H9 (cell line): Measurements from ENCODE around the gene KMT2B. TPM values are rescaled to one million over a fixed set of nuclear protein-coding genes. Genes with fewer than 3 reads are reported as not detected.

ENCODE experiments used
- DNase-seq: peaks from one replicate; pipeline ENCODE4 v3.0.0-alpha.2; 2017
- H2AFZ ChIP-seq: one replicate; pipeline ENCODE4 v1.6.1; 2013; ENCODE audit warnings: mild to moderate bottlenecking, low read length, control low read depth, moderate library complexity
- H2AK5ac ChIP-seq: 2 replicates; pipeline ENCODE4 v1.6.1; 2013; ENCODE audit warnings: low read length, control low read depth, mixed read lengths; ENCODE audit not compliant: insufficient read length
- H2BK120ac ChIP-seq: one replicate; pipeline ENCODE4 v1.6.1; 2013; ENCODE audit warnings: low read depth, mild to moderate bottlenecking, low read length, control low read depth, inconsistent platforms; ENCODE audit not compliant: poor library complexity, severe bottlenecking
- H2BK12ac ChIP-seq: 2 replicates; pipeline ENCODE4 v1.6.1; 2013; ENCODE audit warnings: low read length, control low read depth, mixed read lengths, low read depth; ENCODE audit not compliant: insufficient read length
- H2BK15ac ChIP-seq: 2 replicates; pipeline ENCODE4 v1.6.1; 2013; ENCODE audit warnings: low read depth, low read length, control low read depth
- H2BK20ac ChIP-seq: one replicate; pipeline ENCODE4 v1.6.1; 2013; ENCODE audit warnings: low read depth, mild to moderate bottlenecking, low read length, control low read depth, inconsistent platforms; ENCODE audit not compliant: poor library complexity, severe bottlenecking
- H2BK5ac ChIP-seq: 2 replicates; pipeline ENCODE4 v1.6.1; 2013; ENCODE audit warnings: low read length, control low read depth, mixed read lengths; ENCODE audit not compliant: insufficient read length
- H3K14ac ChIP-seq: 2 replicates; pipeline ENCODE4 v1.6.1; 2013; ENCODE audit warnings: low read length, control low read depth; ENCODE audit not compliant: insufficient read depth
- H3K18ac ChIP-seq: 2 replicates; pipeline ENCODE4 v1.6.1; 2013; ENCODE audit warnings: low read depth, mild to moderate bottlenecking, mixed read lengths, low read length, control low read depth; ENCODE audit not compliant: insufficient read length
- H3K23ac ChIP-seq: 2 replicates; pipeline ENCODE4 v1.6.1; 2013; ENCODE audit warnings: low read length, control low read depth, mixed read lengths, low read depth; ENCODE audit not compliant: insufficient read length
- H3K23me2 ChIP-seq: 2 replicates; pipeline ENCODE4 v1.6.1; 2013; ENCODE audit warnings: low read depth, mild to moderate bottlenecking, mixed read lengths, low read length, control low read depth; ENCODE audit not compliant: insufficient read length, poor library complexity, severe bottlenecking
- H3K27ac ChIP-seq: 2 replicates; pipeline ENCODE4 v1.5.1; 2013; ENCODE audit warnings: low read length, control low read depth, mixed read lengths, low read depth; ENCODE audit not compliant: insufficient read length
- H3K27me3 ChIP-seq: 2 replicates; pipeline ENCODE4 v1.6.1; 2013; ENCODE audit warnings: low read length, control low read depth, inconsistent platforms; ENCODE audit not compliant: insufficient read depth
- H3K4ac ChIP-seq: 2 replicates; pipeline ENCODE4 v1.6.1; 2013; ENCODE audit warnings: low read depth, mild to moderate bottlenecking, control low read depth, inconsistent platforms, low read length, moderate library complexity
- H3K4me1 ChIP-seq: 2 replicates; pipeline ENCODE4 v1.6.1; 2013; ENCODE audit warnings: low read length, control low read depth, inconsistent platforms; ENCODE audit not compliant: insufficient read depth
- H3K4me2 ChIP-seq: 2 replicates; pipeline ENCODE4 v1.6.1; 2013; ENCODE audit warnings: low read length, control low read depth, mixed read lengths; ENCODE audit not compliant: insufficient read length, insufficient read depth
- H3K56ac ChIP-seq: 2 replicates; pipeline ENCODE4 v1.6.1; 2013; ENCODE audit warnings: low read depth, mild to moderate bottlenecking, mixed read lengths, low read length, control low read depth; ENCODE audit not compliant: insufficient read length
- H3K79me1 ChIP-seq: 2 replicates; pipeline ENCODE4 v1.6.1; 2013; ENCODE audit warnings: low read depth, mild to moderate bottlenecking, moderate library complexity, low read length, control low read depth, inconsistent platforms; ENCODE audit not compliant: insufficient read depth, poor library complexity, severe bottlenecking
- H3K79me2 ChIP-seq: 2 replicates; pipeline ENCODE4 v1.6.1; 2013; ENCODE audit warnings: low read length, control low read depth, inconsistent platforms; ENCODE audit not compliant: insufficient read depth
- H3K9ac ChIP-seq: 2 replicates; pipeline ENCODE4 v1.6.1; 2013; ENCODE audit warnings: low read length, control low read depth, mixed read lengths; ENCODE audit not compliant: insufficient read length; ENCODE audit errors: extremely low read depth
- H3K9me3 ChIP-seq: one replicate; pipeline ENCODE4 v1.6.1; 2013; ENCODE audit warnings: low read depth, low read length, inconsistent platforms; ENCODE audit not compliant: control insufficient read depth
- H3T11ph ChIP-seq: one replicate; pipeline ENCODE4 v1.6.1; 2013; ENCODE audit warnings: mild to moderate bottlenecking, low read length, control low read depth, inconsistent platforms
- H4K20me1 ChIP-seq: one replicate; pipeline ENCODE4 v1.6.1; 2013; ENCODE audit not compliant: control insufficient read depth, insufficient read length, insufficient read depth
- H4K5ac ChIP-seq: 2 replicates; pipeline ENCODE4 v1.6.1; 2013; ENCODE audit warnings: low read depth, mild to moderate bottlenecking, mixed read lengths, low read length, control low read depth; ENCODE audit not compliant: insufficient read length
- H4K8ac ChIP-seq: replicated peaks from 2 replicates; pipeline ENCODE4 v1.6.1; 2013; ENCODE audit warnings: low read length, control low read depth, mixed read lengths, low read depth; ENCODE audit not compliant: insufficient read length
- H4K91ac ChIP-seq: 2 replicates; pipeline ENCODE4 v1.6.1; 2013; ENCODE audit warnings: low read depth, mild to moderate bottlenecking, moderate library complexity, mixed read lengths, low read length, control low read depth; ENCODE audit not compliant: insufficient read length
- H3K27ac Mint-ChIP-seq, 3 experiments: 2 replicates in 2 of 3; 3 replicates in 1 of 3; pipeline ENCODE4 v1.8.0; 2020 to 2021; ENCODE audit warnings: mixed read lengths in 3 of 3, mild to moderate bottlenecking in 1 of 3, moderate library complexity in 1 of 3
- H3K27me3 Mint-ChIP-seq: 2 replicates; pipeline ENCODE4 v1.8.0; 2021; ENCODE audit warnings: low read depth, mild to moderate bottlenecking, moderate library complexity, mixed read lengths
- H3K36me3 Mint-ChIP-seq, 3 experiments: 2 replicates in 2 of 3; 3 replicates in 1 of 3; pipeline ENCODE4 v1.8.0; 2020 to 2021; ENCODE audit warnings: low read depth in 3 of 3, mixed read lengths in 3 of 3; ENCODE audit not compliant: insufficient read depth in 1 of 3
- H3K4me1 Mint-ChIP-seq, 2 experiments: 2 replicates each; pipeline ENCODE4 v1.8.0; 2020; ENCODE audit warnings: mixed read lengths in 2 of 2
- H3K4me3 Mint-ChIP-seq, 2 experiments: 2 replicates in 1 of 2; 3 replicates in 1 of 2; pipeline ENCODE4 v1.8.0; 2020 to 2021; ENCODE audit warnings: mild to moderate bottlenecking in 2 of 2, mixed read lengths in 2 of 2, moderate library complexity in 1 of 2
- H3K9me3 Mint-ChIP-seq, 2 experiments: 2 replicates in 1 of 2; 3 replicates in 1 of 2; pipeline ENCODE4 v1.8.0; 2020; ENCODE audit warnings: mild to moderate bottlenecking in 2 of 2, mixed read lengths in 2 of 2, moderate library complexity in 1 of 2
- WGBS: extraction: QIAGEN DNeasy Blood & Tissue Kit; methylation state at CpG from one replicate; pipeline ENCODE4 v1.1.7; 2013; ENCODE audit warnings: missing lambda C conversion rate, low lambda C conversion rate, mixed read lengths; ENCODE audit not compliant: insufficient read length; ENCODE audit errors: extremely low coverage; 5-methylcytosine and 5-hydroxymethylcytosine counted together
- total RNA-seq: library from RNA; stranded (reverse); gene quantifications from 2 replicates; pipeline ENCODE4 v1.2.1, GENCODE V29; 2021
- TF ChIP-seq, protein P1 (sequence below): fragments of 200-600 bp; sonication (generic); conservative IDR thresholded peaks from 3 replicates; pipeline ENCODE4 v1.8.0; 2021; ENCODE audit warnings: antibody characterized with exemption, mild to moderate bottlenecking

KMT2B gene
- total RNA-seq, 1 experiment from 2014 or later: 47.7 TPM

DNA sequence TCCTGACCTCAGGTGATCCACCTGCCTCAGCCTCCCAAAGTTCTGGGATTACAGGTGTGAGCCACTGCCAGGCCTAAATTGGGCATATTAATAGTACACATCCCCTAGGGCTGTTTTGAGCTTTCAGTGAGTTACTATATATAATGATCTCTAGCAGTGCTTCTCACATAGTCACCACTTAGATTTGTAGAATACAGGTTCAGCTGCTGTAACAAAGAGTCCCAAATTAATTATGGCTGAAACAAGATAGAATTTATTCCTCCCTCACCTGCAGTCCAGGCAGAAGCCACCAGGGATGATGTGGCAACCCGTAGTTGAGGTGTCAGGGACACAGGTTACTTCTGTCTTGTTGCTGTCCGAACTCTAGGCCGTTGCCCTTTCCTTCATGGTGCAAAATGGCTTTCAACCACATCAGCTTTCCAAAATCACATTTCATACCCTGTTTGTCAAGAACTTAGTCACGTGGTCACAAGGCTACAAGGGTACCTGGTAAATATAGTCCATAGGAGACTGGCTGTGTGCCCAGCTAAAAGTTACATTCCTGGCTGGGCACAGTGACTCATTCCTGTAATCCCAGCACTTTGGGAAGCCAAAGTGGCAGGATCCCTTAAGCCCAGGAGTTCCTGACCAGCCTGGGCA is 43.0 kb downstream of the KMT2B start:
- H3K36me3 Mint-ChIP-seq: peaks cover 6 to 41% (median 40%) of the 10 kb centered on the region in 3 experiments; a peak in 6 of 7 replicates
- no peak overlapping the region for H3K23ac ChIP-seq
- no peaks in the 10 kb centered on the region for H3K79me1 ChIP-seq
- H3K4me1 Mint-ChIP-seq: peaks cover 10 to 19% of the 10 kb centered on the region in 2 experiments
- H3K79me2 ChIP-seq: no peaks in the 10 kb centered on the region
- H3K27me3 ChIP-seq: no peaks in the 10 kb centered on the region
- H3K9me3 ChIP-seq: no peaks in the 10 kb centered on the region
- peaks cover 13% of the 10 kb centered on the region for H3K23me2 ChIP-seq
- TF ChIP-seq, protein P1, sequence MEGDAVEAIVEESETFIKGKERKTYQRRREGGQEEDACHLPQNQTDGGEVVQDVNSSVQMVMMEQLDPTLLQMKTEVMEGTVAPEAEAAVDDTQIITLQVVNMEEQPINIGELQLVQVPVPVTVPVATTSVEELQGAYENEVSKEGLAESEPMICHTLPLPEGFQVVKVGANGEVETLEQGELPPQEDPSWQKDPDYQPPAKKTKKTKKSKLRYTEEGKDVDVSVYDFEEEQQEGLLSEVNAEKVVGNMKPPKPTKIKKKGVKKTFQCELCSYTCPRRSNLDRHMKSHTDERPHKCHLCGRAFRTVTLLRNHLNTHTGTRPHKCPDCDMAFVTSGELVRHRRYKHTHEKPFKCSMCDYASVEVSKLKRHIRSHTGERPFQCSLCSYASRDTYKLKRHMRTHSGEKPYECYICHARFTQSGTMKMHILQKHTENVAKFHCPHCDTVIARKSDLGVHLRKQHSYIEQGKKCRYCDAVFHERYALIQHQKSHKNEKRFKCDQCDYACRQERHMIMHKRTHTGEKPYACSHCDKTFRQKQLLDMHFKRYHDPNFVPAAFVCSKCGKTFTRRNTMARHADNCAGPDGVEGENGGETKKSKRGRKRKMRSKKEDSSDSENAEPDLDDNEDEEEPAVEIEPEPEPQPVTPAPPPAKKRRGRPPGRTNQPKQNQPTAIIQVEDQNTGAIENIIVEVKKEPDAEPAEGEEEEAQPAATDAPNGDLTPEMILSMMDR: no peak
- H2BK12ac ChIP-seq: no peak overlapping the region
- no peaks in the 10 kb centered on the region for H3K4me1 ChIP-seq
- H2AK5ac ChIP-seq: no peak overlapping the region
- H3K56ac ChIP-seq: no peak overlapping the region
- no peak overlapping the region for H2BK120ac ChIP-seq
- H3K18ac ChIP-seq: no peak overlapping the region
- H4K20me1 ChIP-seq: no peaks in the 10 kb centered on the region
- H2BK15ac ChIP-seq: no peak overlapping the region
- H3K9ac ChIP-seq: no peak overlapping the region
- H3K9me3 Mint-ChIP-seq: no peaks in the 10 kb centered on the region
- no peak overlapping the region for H2BK5ac ChIP-seq
- no peak overlapping the region for H3K27ac ChIP-seq
- no peak overlapping the region for H3K14ac ChIP-seq
- H3K4me3 Mint-ChIP-seq: no peak overlapping the region; a peak in 1 of 5 replicates
- no peak for DNase-seq
- H3K4ac ChIP-seq: no peak overlapping the region
- H2BK20ac ChIP-seq: no peak overlapping the region
- no peak overlapping the region for H4K5ac ChIP-seq
- no peak overlapping the region for H3K27ac Mint-ChIP-seq
- H3K27me3 Mint-ChIP-seq: peaks cover 3% of the 10 kb centered on the region; the same call in 1 of the 2 replicates
- H3K4me2 ChIP-seq: no peak overlapping the region
- WGBS: no CpG with 5 or more reads among the region's 4 CpGs
- no peak overlapping the region for H4K8ac ChIP-seq
- no peak overlapping the region for H2AFZ ChIP-seq
- H3T11ph ChIP-seq: no peak overlapping the region
- H4K91ac ChIP-seq: no peak overlapping the region
